Esophagus muscularis mucosa (tissue), 4 donors: Measurements from ENCODE around the gene ZNF567. TPM values are rescaled to one million over a fixed set of nuclear protein-coding genes. Genes with fewer than 3 reads are reported as not detected.
A peak's percentile ranks its signal among the peaks of the same experiment; 100 is the strongest.
"Not testable (repeated sequence)": the region's sequence is repeated elsewhere in the genome, so short reads cannot be mapped to it uniquely, and the experiment has no call there.

ENCODE experiments used
- DNase-seq: peaks from one replicate; pipeline ENCODE4 v3.0.0-alpha.2; 2017; ENCODE audit errors: extremely low spot score
- H3K27ac ChIP-seq, 4 donors: fragments of 200-600 bp; sonication (generic); replicated peaks in 1 of 4; 1 replicate in 3 of 4; 2 replicates in 1 of 4; pipeline ENCODE4 v1.5.1; 2016 to 2019; ENCODE audit warnings: mild to moderate bottlenecking in 1 of 4
- H3K27me3 ChIP-seq, 4 donors: fragments of 200-600 bp; sonication (generic); one replicate each; pipeline versions ENCODE4 v1.5.1 to v1.6.0; 2016 to 2019
- H3K36me3 ChIP-seq, 4 donors: fragments of 200-600 bp; sonication (generic); one replicate each; pipeline ENCODE4 v1.5.1; 2016 to 2019
- H3K4me1 ChIP-seq, 4 donors: fragments of 200-600 bp; sonication (generic); one replicate each; pipeline ENCODE4 v1.5.1; 2016 to 2019
- H3K4me3 ChIP-seq, 4 donors: fragments of 200-600 bp; sonication (generic); 1 replicate in 2 of 4; 2 replicates in 2 of 4; pipeline ENCODE4 v1.5.1; 2016 to 2019; ENCODE audit warnings: mild to moderate bottlenecking in 4 of 4, moderate library complexity in 1 of 4
- H3K9me3 ChIP-seq, 4 donors: fragments of 200-600 bp; sonication (generic); 1 replicate in 3 of 4; 2 replicates in 1 of 4; pipeline ENCODE4 v1.5.1; 2016 to 2019
- CTCF ChIP-seq, 3 experiments: fragments of 200-600 bp in 2 of 3; fragments of 450-650 bp in 1 of 3; sonication (generic) in 2 of 3; IDR thresholded peaks; one replicate each; pipeline ENCODE4 v1.5.1; 2017 to 2019; ENCODE audit warnings: antibody characterized with exemption in 3 of 3, mild to moderate bottlenecking in 2 of 3, moderate library complexity in 1 of 3
- EP300 ChIP-seq: sonication (generic); formaldehyde crosslinking; IDR thresholded peaks from one replicate; pipeline ENCODE4 v1.6.1; 2017; ENCODE audit warnings: antibody characterized with exemption
- POLR2A ChIP-seq: fragments of 450-650 bp; IDR thresholded peaks from one replicate; pipeline ENCODE4 v1.6.1; 2017; ENCODE audit warnings: antibody characterized with exemption, moderate library complexity, mild to moderate bottlenecking, low read depth
- POLR2AphosphoS5 ChIP-seq, 2 donors: sonication (generic); formaldehyde crosslinking; IDR thresholded peaks; one replicate each; pipeline ENCODE4 v1.6.1; 2017; ENCODE audit warnings: antibody characterized with exemption in 2 of 2
- WGBS: methylation state at CpG from one replicate; pipeline ENCODE4 v1.1.5; 2018; 5-methylcytosine and 5-hydroxymethylcytosine counted together
- intact Hi-C: fragments of 100-400 bp; cut with DNase I; formaldehyde crosslinking; loops from one replicate; pipeline ENCODE4 v1.15.1; 2023
- total RNA-seq, 4 donors: library from RNA; depleted of rRNA; stranded (reverse); fragments of >200 nt; gene quantifications; one replicate each; pipeline versions ENCODE4 v1.1.0 to v1.2.1, GENCODE V29; 2016

Gene ZNF567
- total RNA-seq, 4 donors from 2014 or later: 5.5 to 9.1 (median 6.9) TPM

GRCh38 chr19:36709423-36709822 lies 22.0 kb downstream of the ZNF567 start:
- Histone ChIP-seq H3K4me3 (no peak overlapping the region), H3K36me3 (peaks cover 38 to 74% (median 44%) of the 10 kb centered on the region in 4 donors), H3K27me3 (no peaks in the 10 kb centered on the region), H3K4me1 (no peaks in the 10 kb centered on the region), H3K9me3 (peaks cover 8 to 99% (median 99%) of the 10 kb centered on the region in 4 donors), H3K27ac (no peak overlapping the region)
- WGBS: 88% methylated on average over 2 of the region's 2 CpGs
- TF ChIP-seq CTCF (IDR thresholded peaks at IDR 0.05) (no peak), POLR2A (no peak), EP300 (no peak), POLR2AphosphoS5 (IDR thresholded peaks at IDR 0.05) (no peak)
- intact Hi-C loops: no loop called here
- DNase-seq: no peak

- no peak for TF ChIP-seq EP300
- no peak for TF ChIP-seq POLR2A
- no peak for TF ChIP-seq POLR2AphosphoS5 (IDR thresholded peaks at IDR 0.05)
- TF ChIP-seq CTCF (IDR thresholded peaks at IDR 0.05): no peak
- Histone ChIP-seq H3K36me3 (peaks cover 69 to 94% (median 78%) of the 10 kb centered on the region in 4 donors), H3K27me3 (no peaks in the 10 kb centered on the region), H3K4me1 (no peaks in the 10 kb centered on the region), H3K9me3 (peaks cover 25 to 100% (median 100%) of the 10 kb centered on the region in 4 donors), H3K27ac (no peak overlapping the region), H3K4me3 (peak overlapping the region in 1 of 4 donors; percentile 6)
- 98% methylated on average over 10 of the region's 10 CpGs for WGBS
- DNase-seq: no peak
- intact Hi-C loops: no loop called here
Observed at GRCh38 chr19:36719687-36720556, 32.5 kb downstream of the ZNF567 start.

- H3K4me3 ChIP-seq, H3K27ac ChIP-seq, H3K27me3 ChIP-seq, H3K4me1 ChIP-seq, intact Hi-C loops, DNase-seq: not testable (repeated sequence)
- peaks cover 0 to 100% (median 97%) of the 10 kb centered on the region in 4 donors for H3K9me3 ChIP-seq
- 57% methylated on average over 9 of the region's 9 CpGs for WGBS
- H3K36me3 ChIP-seq: peaks cover 9 to 32% (median 24%) of the 10 kb centered on the region in 4 donors
Observed at GRCh38 chr19:36736166-36736565, 48.8 kb downstream of the ZNF567 start.

GRCh38 chr19:36745870-36746269 lies 58.5 kb downstream of the ZNF567 start:
- H3K36me3 ChIP-seq: peaks cover 52 to 77% (median 58%) of the 10 kb centered on the region in 4 donors
- 97% methylated on average over 4 of the region's 4 CpGs for WGBS

More at GRCh38 chr19:36745870-36746269, 58.5 kb downstream of the ZNF567 start:
- Histone ChIP-seq H3K4me3 (no peak overlapping the region), H3K27ac (no peak overlapping the region), H3K9me3 (peaks cover 11 to 100% (median 100%) of the 10 kb centered on the region in 4 donors), H3K4me1 (no peaks in the 10 kb centered on the region), H3K27me3 (no peaks in the 10 kb centered on the region)
- intact Hi-C loops: no loop called here
- TF ChIP-seq POLR2A (no peak), EP300 (no peak), CTCF (IDR thresholded peaks at IDR 0.05) (no peak), POLR2AphosphoS5 (IDR thresholded peaks at IDR 0.05) (no peak)
- no peak for DNase-seq
